Measurements from ENCODE around the gene NXN. TPM values are rescaled to one million over a fixed set of nuclear protein-coding genes. Genes with fewer than 3 reads are reported as not detected.

Gene NXN
- total and polyA plus RNA-seq, 7 donors, result 33.4 to 92.5 (median 73.8) TPM

- H3K36me3 ChIP-seq (ENCODE audit: insufficient read depth in 1 of 2, low read depth in 1 of 2), result peaks cover 0 to 22% of the 10 kb centered on the region in 2 donors
- no peaks in the 10 kb centered on the region for H3K27me3 ChIP-seq (ENCODE audit: insufficient read depth in 3 of 3, low read length in 2 of 3)
- ATAC-seq, result no peak
- DNase-seq, result peak in 1 of 2 donors; percentile 21
- no peaks in the 10 kb centered on the region for H3K9me3 ChIP-seq
- H3K27ac ChIP-seq, result no peak overlapping the region
- no peak for TF ChIP-seq CTCF (IDR thresholded peaks at IDR 0.05)
- H3K4me3 ChIP-seq, result no peak overlapping the region
- intact Hi-C loops (cut with DNase I), result loop anchor here (5.0 to 10.0 kb wide), 3 partner anchors 49 to 259 kb away; no protein-coding TSS in a partner anchor
- 70 to 82% (median 77%) methylated on average over 11 of the region's 11 CpGs for WGBS, 3 donors
- H3K4me1 ChIP-seq, result peaks cover 46% of the 10 kb centered on the region
Observed at GRCh38 chr17:798246-798645, 181.3 kb downstream of the NXN start.

- H3K9me3 ChIP-seq, result no peaks in the 10 kb centered on the region
- peak overlapping the region; percentile 23 for H3K27ac ChIP-seq
- H3K4me1 ChIP-seq, result peaks cover 38% of the 10 kb centered on the region
- ATAC-seq (no peak), DNase-seq (peak in 1 of 2 donors; percentile 36)
- no peak overlapping the region for H3K4me3 ChIP-seq
- H3K36me3 ChIP-seq (ENCODE audit: insufficient read depth in 1 of 2, low read depth in 1 of 2), result peaks cover 0 to 25% of the 10 kb centered on the region in 2 donors
- intact Hi-C loops (cut with DNase I), result loop anchor here (5.0 to 10.0 kb wide), 3 partner anchors 50 to 260 kb away; no protein-coding TSS in a partner anchor
- TF ChIP-seq CTCF (IDR thresholded peaks at IDR 0.05), result no peak
- 76 to 86% (median 77%) methylated on average over 22 of the region's 22 CpGs for WGBS, 3 donors
- H3K27me3 ChIP-seq (ENCODE audit: insufficient read depth in 3 of 3, low read length in 2 of 3), result no peaks in the 10 kb centered on the region
Observed at GRCh38 chr17:797236-797840, 182.2 kb downstream of the NXN start.

- no peak for TF ChIP-seq CTCF (IDR thresholded peaks at IDR 0.05)
- ATAC-seq (no peak), DNase-seq (peak in 1 of 2 donors; percentile 51)
- Histone ChIP-seq H3K27me3 (ENCODE audit: insufficient read depth in 3 of 3, low read length in 2 of 3) (no peaks in the 10 kb centered on the region), H3K9me3 (no peaks in the 10 kb centered on the region), H3K27ac (no peak overlapping the region), H3K4me3 (no peak overlapping the region), H3K4me1 (peaks cover 30% of the 10 kb centered on the region), H3K36me3 (ENCODE audit: insufficient read depth in 1 of 2, low read depth in 1 of 2) (peaks cover 0 to 32% of the 10 kb centered on the region in 2 donors)
- intact Hi-C loops (cut with DNase I), result loop anchor here (5.0 to 10.0 kb wide), 3 partner anchors 51 to 261 kb away; no protein-coding TSS in a partner anchor
- 72 to 79% (median 75%) methylated on average over 15 of the region's 15 CpGs for WGBS, 3 donors
Observed at GRCh38 chr17:796609-797008, 183.0 kb downstream of the NXN start.

- peaks cover 0 to 36% of the 10 kb centered on the region in 2 donors for H3K36me3 ChIP-seq (ENCODE audit: insufficient read depth in 1 of 2, low read depth in 1 of 2)
- H3K27me3 ChIP-seq (ENCODE audit: insufficient read depth in 3 of 3, low read length in 2 of 3), result no peaks in the 10 kb centered on the region
- peaks cover 28% of the 10 kb centered on the region for H3K4me1 ChIP-seq
- TF ChIP-seq CTCF (IDR thresholded peaks at IDR 0.05), result no peak
- H3K9me3 ChIP-seq, result no peaks in the 10 kb centered on the region
- DNase-seq (peak in 1 of 2 donors; percentile 33), ATAC-seq (peak in 2 of 4 donors; percentile 9 to 15)
- 52 to 67% (median 64%) methylated on average over 9 of the region's 9 CpGs for WGBS, 3 donors
- intact Hi-C loops (cut with DNase I), result loop anchor here (1.0 to 10.0 kb wide), 5 partner anchors 52 to 262 kb away; no protein-coding TSS in a partner anchor
- H3K4me3 ChIP-seq, result peak overlapping the region; percentile 61
- H3K27ac ChIP-seq, result peak overlapping the region; percentile 36
Observed at GRCh38 chr17:795721-796120, 183.9 kb downstream of the NXN start.

Data from psoas muscle (tissue), 8 donors.